GM18867 (cell line): ENCODE results near the gene ARL14EP.

ENCODE experiments used
- ATAC-seq: cut with Tn5 transposase; IDR thresholded peaks from one replicate; pipeline ENCODE4 v1.9.1; 2021; ENCODE audit warnings: mild to moderate bottlenecking, moderate library complexity; ENCODE audit not compliant: unreplicated experiment

ARL14EP gene

GRCh38 chr11:30368394-30368793 is 45.5 kb downstream of the ARL14EP start:
- ATAC-seq, result no peak

- ATAC-seq, result no peak
These were observed 47.3 kb downstream of the ARL14EP start for GRCh38 chr11:30370164-30370563.

GRCh38 chr11:30377347-30377746 is 54.4 kb downstream of the ARL14EP start:
- ATAC-seq, result no peak

- no peak for ATAC-seq
These were observed 57.9 kb downstream of the ARL14EP start for GRCh38 chr11:30380846-30381245.

GRCh38 chr11:30381879-30382278 is 59.0 kb downstream of the ARL14EP start:
- ATAC-seq, result no peak
